Stimulated activated CD8-positive, alpha-beta memory T cell treated with anti-CD3 and anti-CD28 coated beads, Interleukin-2, amount 100 ng/mL, for 1 hour (primary cell): ENCODE measurements around the gene CDHR3.
"Not testable (repeated sequence)": the region's sequence is repeated elsewhere in the genome, so short reads cannot be mapped to it uniquely, and the experiment has no call there.

Source experiments
- DNase-seq, 2 donors: peaks; one replicate each; pipeline ENCODE4 v3.0.0-alpha.2; 2020; ENCODE audit warnings: low read depth in 2 of 2

The CDHR3 gene

DNA sequence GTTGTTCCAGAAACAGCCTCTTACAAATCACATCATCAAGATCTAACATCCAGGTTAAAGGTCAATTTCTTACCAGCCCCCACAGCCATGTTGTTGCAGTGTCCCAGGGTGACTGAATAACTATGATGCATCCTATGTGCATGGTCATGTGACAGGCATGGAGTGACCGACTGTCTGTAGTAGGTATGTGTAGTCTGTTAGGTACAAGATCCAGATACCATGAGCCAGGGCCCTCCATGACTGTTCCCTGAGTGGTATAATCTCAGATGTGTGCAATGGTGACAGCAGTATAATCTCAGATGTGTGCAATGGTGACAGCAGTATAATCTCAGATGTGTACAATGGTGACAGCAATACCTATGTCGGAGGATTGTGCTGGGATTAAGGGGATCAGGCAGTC is 8.8 kb downstream of the CDHR3 start:
- DNase-seq, result no peak

DNA sequence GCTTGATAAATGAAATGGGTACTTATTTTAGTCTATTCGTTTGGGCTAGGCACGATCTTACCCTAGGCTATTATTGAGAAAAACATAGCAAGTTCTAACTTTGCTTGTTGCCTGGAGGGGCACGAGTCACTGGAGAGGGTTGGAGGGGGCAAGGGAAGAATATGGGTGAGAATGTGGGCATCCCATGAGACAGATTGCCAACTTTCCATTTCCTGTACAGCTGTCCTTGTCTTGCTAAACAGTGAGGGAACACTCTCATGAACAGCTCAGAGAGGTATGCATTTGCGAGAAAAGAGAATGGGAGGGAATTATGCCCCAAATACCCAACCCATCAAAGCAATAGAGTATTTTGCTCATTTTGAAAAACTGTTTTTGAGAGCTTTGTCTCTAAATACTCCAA is 9.2 kb downstream of the CDHR3 start:
- DNase-seq, result no peak

DNA sequence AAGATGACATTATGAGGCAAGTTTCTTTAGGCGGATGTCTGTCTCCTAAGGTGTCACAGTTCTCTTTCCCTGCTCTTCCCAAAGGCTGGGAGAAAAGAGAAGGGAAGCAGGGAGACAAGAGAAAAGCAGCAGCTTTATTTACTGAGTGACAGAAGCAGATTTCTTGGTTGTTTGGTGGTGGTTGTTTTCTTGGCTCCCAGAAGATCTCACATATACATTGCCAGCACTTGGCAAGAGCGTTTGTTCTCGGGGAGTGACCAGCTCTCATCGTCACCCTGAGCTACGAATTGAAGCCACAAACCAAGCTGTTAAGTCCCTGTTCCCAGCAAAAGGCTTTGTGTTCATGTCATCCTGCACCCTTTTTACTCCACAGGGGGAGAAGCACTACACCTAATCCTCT is 11.4 kb downstream of the CDHR3 start:
- DNase-seq, result no peak

DNA sequence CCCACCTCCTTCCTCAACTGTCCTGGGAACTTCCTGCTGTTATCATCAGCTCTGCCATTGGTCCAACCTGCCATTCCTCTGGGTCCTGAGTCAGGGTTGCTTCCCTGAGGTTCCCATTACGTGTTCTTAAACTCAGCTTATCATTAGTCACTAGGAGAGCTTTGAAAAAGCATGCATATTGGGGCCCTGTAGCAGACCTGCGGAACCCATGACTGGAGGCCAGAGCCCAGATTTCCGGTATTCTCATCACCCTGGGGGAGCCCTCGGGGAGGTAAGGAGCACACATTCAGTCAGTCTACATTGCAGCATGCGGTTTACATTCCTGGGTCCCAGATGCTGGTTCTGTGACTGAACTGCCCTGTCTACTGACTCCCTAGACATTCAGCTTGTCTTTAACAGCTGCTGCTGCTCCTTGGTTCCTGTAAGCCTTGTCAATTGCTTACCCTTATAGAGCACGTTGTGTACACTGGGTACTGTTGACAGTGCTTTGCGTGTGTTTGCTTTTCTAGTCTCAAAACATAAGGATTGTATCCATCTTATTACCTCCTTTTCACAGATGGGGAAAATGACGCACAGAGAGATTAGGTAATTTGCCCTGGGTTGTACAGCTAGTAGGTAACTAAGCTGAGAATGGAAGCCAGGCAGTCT is 12.8 kb downstream of the CDHR3 start:
- DNase-seq, result no peak

DNA sequence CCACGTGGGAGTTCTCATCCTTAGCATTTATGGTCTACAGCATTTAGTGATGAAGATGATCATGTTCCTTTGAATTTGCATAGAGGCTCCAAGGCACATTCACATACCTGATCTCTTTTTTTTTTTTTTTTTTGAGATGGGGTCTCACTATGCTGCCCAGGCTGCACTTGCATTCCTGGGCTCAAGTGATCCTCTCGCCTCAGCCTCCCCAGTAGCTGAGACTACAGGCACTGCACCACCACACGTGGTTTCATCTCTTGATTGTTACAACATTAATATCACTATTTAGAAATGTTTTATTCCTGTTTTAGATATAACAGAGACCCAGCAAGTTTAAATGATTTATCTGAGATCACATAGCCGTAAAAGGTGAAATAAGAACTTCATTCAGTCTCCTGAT is 13.8 kb downstream of the CDHR3 start:
- no peak for DNase-seq

DNA sequence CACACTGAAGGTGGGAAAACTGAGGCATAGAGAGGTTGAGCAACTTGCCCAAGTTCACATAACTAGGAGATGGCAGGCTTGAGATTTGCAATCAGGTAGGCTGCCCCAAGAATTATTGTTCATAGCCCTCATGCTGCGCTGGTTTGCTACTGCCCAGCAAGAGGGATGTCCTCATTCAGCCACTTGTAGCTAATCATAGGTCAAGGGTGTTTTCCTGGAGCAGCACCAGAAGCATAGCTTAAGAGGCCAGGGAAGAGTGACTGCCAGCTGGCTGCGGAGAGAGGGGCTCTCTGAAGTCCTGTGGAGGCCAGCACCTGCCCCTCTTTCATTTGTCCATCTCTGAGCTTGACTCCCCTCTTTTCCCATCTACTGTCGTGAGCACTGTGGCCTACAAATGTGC is 15.0 kb downstream of the CDHR3 start:
- no peak for DNase-seq

DNA sequence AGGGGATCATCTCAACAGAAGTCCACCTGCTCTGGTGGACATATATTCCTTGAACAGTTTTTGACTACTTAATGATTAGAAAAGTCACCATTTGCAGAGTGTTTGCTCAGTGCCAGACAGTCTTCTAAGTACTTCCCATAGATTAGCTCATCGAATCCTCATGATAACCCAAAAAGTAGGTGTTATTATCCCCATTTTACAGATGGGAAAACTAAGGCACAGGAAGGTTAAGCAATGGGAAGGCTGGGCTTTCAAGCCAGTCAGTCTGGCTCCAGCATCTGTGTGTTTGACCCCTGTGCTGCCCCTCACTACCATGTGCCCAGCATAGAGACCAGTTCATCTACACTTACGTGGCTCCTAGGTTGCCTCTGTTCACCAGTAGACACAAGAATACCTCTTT is 15.9 kb downstream of the CDHR3 start:
- DNase-seq, result no peak

DNA sequence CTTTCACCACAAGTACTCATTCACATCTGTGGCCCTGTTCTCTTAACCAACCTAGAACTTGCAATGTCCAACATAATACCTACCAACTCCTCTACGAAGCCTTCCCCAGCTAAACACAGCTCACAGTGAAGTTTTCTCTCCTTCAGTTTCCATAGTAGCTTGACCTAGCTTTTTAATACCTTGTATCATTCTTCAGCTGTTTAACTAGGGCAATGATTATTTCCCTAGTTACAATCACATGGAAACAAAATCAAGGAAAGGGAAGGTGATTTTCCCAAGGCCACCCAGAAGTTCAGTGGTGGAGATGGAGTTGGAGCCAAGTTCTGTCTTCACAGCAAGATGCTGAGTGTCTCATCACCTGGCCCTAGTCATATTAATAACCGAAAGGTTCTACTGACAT is 16.3 kb downstream of the CDHR3 start:
- DNase-seq, result no peak

DNA sequence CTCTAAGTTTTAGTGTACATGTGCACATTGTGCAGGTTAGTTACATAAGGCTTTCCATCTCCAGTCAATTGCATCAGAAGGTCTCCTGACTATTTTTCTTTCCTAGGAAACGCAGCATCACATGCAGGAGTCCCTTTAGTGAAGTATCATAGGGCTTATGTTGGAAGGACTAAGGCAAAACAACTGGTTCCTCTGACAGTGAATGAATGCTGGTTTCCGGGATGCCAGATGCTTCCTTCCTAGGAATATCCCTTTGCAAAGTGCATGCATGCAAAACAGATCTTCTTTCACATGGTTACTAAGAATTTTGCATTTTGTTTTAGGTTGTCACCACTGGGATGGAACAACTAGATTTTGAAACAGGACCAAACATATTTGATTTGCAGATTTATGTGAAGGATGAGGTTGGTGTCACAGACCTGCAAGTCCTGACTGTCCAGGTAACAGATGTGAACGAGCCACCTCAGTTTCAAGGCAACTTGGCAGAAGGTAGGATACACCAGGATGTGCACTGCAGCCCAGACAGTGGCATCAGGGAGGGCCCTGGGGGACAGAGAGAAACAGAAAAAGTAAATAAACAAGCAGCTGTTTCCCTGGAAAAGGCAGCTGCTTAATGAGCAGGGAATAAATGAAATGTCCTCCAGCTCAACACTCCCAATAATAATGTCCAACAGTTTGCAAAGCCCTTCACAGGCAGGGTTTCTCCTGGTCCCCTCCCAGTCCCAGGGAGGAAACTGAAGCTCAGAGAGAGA is 17.8 kb downstream of the CDHR3 start:
- DNase-seq, result no peak

DNA sequence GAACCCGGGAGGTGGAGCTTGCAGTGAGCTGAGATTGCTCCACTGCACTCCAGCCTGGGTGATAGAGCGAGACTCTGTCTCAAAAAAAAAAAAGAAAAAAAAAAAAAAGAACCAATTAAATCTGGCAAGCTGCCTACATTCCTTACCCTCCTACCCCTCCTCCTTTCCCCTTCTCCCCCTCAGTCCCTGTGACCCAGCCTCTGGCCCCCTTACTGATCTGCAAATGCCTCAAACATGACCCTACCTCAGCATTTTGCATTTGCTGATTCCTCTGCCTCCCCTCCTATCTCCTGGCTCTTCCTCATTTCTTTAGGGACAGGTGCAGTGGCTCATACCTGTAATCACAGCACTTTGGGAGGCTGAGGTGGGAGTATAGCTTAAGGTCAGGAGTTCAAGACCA is 19.3 kb downstream of the CDHR3 start:
- no peak for DNase-seq

DNA sequence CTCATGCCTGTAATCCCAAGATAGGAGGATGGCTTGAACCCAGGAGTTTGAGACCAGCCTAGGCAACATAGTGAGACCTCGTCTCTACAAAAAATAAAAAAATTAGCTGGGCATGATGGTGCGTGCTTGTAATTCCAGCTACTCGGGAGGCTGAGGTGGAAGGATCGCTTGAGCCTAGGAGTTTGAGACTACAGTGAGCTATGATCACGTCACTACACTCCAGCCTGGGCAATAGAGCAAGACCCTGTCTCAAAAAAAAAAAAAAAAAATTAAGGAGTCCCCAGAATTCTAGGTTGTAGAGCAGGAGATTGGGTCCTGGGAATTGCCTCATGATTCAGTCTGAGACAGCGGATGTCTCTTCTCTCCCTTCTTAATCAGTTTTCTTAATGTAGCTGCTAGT is 21.7 kb downstream of the CDHR3 start:
- DNase-seq, result not testable (repeated sequence)

DNA sequence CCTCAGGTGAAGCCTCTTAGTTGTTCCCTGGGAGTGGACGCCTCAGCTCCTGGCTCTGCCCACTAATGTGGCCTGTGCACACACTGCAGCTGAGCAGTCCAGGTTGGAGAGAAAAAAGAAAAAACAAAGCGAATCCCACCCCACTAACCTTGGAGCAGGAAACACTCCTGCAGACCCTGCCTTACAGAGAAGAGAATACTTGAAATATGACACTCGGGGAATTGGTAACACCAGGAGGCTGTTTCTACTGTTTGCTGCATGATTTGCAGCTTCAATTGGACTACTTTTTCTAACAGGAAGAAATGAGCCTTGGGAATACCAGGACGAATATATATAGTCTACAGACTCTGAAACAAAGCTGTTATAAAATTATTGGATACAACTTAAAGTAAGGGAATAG is 22.2 kb downstream of the CDHR3 start:
- DNase-seq, result no peak

DNA sequence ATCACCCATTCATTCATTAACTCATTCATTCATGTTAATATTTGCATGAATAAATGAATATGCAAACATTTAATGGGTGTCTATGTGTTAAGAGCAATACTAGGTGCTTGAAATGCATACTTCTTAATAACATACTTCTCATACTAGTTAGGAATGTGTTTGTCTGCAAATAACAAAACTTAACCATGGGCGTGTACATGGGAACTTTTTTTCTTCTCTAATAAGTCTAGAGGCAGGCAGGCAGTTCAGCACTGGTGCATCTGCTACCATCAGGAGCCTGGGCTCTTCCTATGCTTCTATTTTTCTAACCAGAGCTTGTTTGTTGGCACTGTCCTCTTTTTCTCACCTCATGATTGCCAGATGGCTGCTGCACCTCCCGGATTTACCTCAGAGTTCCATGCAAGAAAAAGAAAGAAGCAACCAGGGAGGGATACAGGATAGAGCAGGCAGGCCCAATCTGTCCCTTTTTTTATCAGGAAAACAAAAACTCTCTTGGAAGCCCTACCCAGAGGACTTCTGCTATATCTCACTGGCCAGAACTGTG is 22.7 kb downstream of the CDHR3 start:
- DNase-seq, result no peak

DNA sequence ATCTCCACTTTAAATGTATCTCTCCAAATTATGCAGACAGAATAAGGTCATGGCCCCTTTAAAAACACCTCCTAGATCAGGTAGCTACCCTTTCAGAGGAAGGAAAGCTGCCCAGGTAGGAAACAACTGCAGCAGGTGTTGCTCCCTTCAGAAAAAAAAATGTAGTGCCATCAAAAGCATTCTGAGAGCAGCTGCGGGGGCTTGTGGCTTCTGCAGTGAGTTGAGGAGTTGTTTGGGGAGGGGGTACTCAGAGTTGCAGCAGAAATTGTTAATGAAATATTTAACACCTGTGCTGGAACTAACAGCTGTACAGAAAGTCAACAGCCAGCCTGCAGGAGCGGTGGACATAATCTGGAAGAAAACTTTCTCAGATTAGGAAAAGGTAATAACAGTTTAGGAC is 24.0 kb downstream of the CDHR3 start:
- DNase-seq, result no peak

DNA sequence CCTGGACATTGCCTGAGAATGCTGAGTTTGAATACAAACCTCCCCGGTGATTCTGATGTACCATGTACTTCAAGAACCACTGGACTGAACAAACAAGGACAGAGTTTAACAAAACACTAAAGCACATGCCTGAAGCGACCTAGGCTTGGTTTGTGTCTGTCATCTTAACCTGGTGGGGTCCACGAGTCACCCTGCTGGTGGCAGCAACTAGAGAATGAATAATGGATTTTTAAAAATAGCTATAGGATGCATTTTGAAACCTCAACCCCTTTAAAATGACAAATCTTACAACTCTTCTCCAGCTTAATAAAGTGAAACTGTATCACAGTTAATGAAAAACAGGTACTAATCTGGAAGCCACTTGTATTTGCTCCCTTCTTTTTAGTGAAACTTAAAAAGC is 25.2 kb downstream of the CDHR3 start:
- no peak for DNase-seq

DNA sequence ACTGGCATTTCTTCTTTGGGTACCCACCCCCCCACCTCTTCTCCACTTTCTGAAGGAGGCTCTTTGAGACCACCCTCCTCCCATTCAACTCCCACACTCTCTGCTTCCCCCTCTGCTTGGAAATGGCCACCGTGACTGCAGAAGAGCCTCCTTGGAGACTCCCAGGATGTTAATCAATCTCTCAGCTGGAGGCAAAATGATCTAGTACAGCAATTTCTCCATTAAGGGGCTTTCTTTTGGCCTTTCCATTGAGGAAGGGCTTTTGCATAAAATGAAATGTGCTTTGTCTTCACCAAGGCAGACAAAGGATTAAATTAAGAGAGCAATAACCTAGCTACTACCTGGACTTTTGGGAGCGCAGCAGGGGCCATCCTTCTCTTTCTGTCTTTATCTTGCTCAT is 26.1 kb downstream of the CDHR3 start:
- no peak for DNase-seq

DNA sequence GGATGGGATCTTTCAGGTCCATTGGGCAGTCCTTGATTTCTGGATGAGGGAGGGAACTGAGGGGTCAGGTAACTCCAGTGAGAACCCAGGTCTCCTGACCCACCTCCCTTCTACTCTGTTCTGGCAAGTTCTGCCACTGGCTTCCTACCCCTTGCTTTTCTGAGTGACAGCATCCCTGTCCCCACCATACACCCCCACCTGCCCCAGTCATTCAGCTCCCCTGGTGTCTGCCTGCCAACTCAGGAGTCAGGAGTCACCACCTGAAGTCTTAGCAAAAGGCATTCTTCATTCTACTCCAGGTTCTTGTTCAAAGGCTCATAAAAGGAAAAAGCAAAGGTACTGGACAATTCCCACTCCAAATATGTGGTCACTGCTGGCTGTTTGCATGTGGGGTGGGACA is 26.6 kb downstream of the CDHR3 start:
- no peak for DNase-seq

DNA sequence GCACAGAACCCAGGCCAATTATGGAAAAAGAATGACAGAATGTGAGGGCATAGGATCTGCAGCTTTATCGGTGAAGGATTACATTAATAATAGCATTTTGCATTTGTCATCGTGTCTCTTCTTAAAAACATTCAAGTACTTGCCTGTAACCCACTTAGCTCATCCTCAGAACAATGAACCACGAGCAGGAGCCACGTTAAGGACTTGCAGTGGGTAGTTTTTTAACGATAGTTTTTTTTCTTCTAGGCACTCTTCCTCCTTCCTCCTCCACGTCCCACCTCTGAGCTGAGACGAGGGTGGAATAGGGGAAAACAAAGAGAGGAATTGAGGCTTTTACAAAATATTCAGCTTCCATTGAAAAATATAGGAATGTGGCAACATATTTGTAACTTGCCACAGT is 27.1 kb downstream of the CDHR3 start:
- DNase-seq, result no peak

DNA sequence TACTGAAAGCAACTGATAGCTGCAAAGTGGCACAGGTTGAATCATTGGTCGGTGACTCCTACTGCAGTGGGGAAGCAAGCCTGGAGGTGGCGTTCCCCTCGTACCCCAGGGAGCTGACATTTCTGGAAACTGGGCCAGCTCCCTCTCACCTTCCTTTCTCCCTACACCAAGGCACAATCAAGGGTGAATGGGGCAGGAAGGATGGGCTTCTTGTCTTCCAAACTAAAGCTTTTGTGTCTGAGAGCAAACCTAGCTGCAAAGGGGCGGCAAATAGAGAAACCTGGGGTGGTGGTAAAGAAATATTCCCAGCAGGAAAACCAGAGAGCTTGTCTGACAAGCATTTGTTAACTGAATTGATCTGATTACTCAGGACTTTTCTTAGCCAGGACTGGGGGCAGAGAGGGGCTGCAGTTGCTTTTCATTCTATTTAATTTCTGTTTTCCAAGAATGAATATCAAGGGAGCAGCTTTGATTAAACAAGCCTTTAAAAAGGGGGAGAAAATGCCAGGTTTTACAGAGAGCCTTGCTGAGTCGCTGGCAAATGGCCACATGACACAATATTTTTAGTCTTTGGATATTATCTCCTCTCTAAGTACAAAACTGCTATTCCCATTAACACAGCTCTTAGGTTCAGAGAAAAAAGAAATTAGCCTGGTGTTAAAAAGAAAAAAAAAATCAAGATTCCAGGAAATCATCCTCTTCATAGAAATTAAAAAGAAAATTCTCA is 27.8 kb downstream of the CDHR3 start:
- DNase-seq, result no peak

DNA sequence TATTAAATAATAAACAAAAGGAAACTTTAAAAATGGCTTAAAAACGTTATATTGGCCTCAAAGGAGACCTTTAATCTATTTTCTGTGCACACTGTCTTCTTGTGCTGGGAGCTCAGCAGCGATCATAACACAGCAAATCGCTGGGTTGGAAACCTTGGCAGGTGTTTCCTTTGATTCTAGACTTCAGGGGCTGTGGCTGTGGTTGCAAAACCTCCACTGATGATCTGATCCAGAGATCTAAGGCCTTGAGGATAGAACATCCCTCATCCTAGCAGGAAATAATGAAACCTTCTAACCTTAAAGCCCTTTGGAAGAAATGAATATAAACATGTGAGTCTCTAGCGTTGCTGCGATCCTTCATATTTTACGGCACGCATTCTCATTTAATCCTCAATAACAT is 29.8 kb downstream of the CDHR3 start:
- no peak for DNase-seq

DNA sequence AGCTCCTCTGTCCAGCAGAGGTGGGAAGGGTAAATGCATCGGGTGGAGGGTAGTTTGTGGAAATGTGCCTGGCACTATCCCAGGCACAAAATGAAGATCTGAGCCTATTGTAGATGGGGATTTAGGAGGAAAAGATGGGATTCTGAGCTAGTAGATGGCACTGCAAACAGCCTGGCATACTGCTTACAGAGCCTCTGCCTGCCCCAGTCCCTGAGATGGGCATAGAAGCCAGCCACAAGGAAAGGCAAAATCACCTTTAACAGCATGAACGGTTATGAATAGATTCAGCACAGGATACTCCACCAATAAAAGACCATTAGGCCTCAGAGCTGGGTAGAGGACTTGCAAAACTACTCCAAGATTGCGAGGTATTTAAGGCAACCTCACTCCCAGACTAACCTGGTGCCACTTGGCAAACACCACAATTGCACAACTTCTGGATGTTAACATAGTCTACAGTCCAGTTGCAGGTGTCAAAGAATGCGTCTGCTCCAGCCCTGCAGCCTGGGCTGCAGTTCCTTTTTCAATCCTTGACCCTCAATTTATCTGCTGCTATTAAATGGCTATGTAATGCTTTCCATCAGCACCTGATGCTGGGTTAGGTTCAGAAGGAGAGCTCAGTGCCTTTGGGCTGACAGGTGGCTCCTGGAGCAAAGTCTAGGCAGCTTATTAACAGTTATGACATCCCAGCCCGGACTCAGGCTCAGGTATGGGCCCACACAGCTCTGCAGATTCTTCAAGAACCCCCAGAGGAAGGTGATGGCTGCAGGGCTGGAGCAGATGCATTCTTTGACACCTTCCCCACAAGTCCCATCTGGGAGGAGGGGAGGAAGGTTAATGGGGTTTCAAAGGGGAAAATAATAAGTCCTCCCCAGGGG is 34.0 kb downstream of the CDHR3 start:
- DNase-seq, result no peak

DNA sequence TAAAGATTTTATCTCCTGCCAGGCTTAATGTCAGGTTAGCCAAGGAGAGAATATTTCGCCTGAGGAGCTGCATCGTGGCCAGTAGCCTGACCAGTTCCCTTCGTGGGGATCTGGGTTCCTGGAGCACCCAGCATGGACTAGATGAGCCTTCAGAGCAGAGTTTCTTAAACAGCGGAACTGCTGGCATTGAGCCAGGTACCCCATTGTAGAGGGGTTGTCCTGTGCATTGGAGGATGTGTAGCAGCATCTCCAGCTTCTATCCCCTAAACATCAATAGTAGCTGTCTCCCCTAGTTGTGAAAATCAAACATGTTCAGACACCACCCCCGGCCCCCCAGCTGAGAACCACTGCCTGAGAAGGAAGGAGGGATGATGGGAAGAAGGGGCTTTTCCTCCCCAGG is 36.2 kb downstream of the CDHR3 start:
- no peak for DNase-seq
